Hematopoietic multipotent progenitor cell treated with erythropoietin and hydrocortisone succinate and interleukin-3 and kit ligand, for 15 days (in vitro differentiated cells): Measurements from ENCODE around the gene NR2C1.
"Not testable (repeated sequence)": the region's sequence is repeated elsewhere in the genome, so short reads cannot be mapped to it uniquely, and the experiment has no call there.

Source experiments
- DNase-seq: peaks from one replicate; pipeline ENCODE4 v3.0.0-alpha.2; 2015; ENCODE audit warnings: low spot score

NR2C1 gene

GRCh38 chr12:95002754-95003153 lies 70.7 kb downstream of the NR2C1 start:
- DNase-seq, result no peak

- DNase-seq, result no peak
Observed at GRCh38 chr12:94998326-94998725, 75.1 kb downstream of the NR2C1 start.

- DNase-seq, result no peak
Observed at GRCh38 chr12:94997726-94998125, 75.7 kb downstream of the NR2C1 start.

- no peak for DNase-seq
Observed at GRCh38 chr12:94997061-94997460, 76.4 kb downstream of the NR2C1 start.

GRCh38 chr12:94994312-94994711 lies 79.1 kb downstream of the NR2C1 start:
- DNase-seq, result no peak

- DNase-seq, result not testable (repeated sequence)
Observed at GRCh38 chr12:94993855-94994254, 79.6 kb downstream of the NR2C1 start.

- DNase-seq, result no peak
Observed at GRCh38 chr12:94990222-94990621, 83.2 kb downstream of the NR2C1 start.

GRCh38 chr12:94988471-94988870 lies 84.9 kb downstream of the NR2C1 start:
- no peak for DNase-seq

GRCh38 chr12:94987801-94988200 lies 85.6 kb downstream of the NR2C1 start:
- DNase-seq, result no peak

GRCh38 chr12:94987076-94987669 lies 86.2 kb downstream of the NR2C1 start:
- no peak for DNase-seq

GRCh38 chr12:94985099-94985498 lies 88.3 kb downstream of the NR2C1 start:
- not testable (repeated sequence) for DNase-seq

GRCh38 chr12:94983321-94983720 lies 90.1 kb downstream of the NR2C1 start:
- no peak for DNase-seq

- DNase-seq, result no peak
Observed at GRCh38 chr12:94982456-94982855, 91.0 kb downstream of the NR2C1 start.

- DNase-seq, result no peak
Observed at GRCh38 chr12:94980577-94980976, 92.8 kb downstream of the NR2C1 start.

- DNase-seq, result no peak
Observed at GRCh38 chr12:94979941-94980340, 93.5 kb downstream of the NR2C1 start.

- DNase-seq, result no peak
Observed at GRCh38 chr12:94977766-94978468, 95.5 kb downstream of the NR2C1 start.

- DNase-seq, result no peak
Observed at GRCh38 chr12:94973221-94973620, 100.2 kb downstream of the NR2C1 start.

- no peak for DNase-seq
Observed at GRCh38 chr12:94972795-94973194, 100.6 kb downstream of the NR2C1 start.

GRCh38 chr12:94971923-94972322 lies 101.5 kb downstream of the NR2C1 start:
- no peak for DNase-seq

GRCh38 chr12:94970560-94970959 lies 102.9 kb downstream of the NR2C1 start:
- no peak for DNase-seq
